HG03521 (cell line): ENCODE results near the gene VAV2.
"Not testable (repeated sequence)": the region's sequence is repeated elsewhere in the genome, so short reads cannot be mapped to it uniquely, and the experiment has no call there.

Source experiments
- ATAC-seq: cut with Tn5 transposase; IDR thresholded peaks from one replicate; pipeline ENCODE4 v1.9.1; 2021; ENCODE audit warnings: mild to moderate bottlenecking, moderate library complexity; ENCODE audit not compliant: unreplicated experiment

VAV2 gene

DNA sequence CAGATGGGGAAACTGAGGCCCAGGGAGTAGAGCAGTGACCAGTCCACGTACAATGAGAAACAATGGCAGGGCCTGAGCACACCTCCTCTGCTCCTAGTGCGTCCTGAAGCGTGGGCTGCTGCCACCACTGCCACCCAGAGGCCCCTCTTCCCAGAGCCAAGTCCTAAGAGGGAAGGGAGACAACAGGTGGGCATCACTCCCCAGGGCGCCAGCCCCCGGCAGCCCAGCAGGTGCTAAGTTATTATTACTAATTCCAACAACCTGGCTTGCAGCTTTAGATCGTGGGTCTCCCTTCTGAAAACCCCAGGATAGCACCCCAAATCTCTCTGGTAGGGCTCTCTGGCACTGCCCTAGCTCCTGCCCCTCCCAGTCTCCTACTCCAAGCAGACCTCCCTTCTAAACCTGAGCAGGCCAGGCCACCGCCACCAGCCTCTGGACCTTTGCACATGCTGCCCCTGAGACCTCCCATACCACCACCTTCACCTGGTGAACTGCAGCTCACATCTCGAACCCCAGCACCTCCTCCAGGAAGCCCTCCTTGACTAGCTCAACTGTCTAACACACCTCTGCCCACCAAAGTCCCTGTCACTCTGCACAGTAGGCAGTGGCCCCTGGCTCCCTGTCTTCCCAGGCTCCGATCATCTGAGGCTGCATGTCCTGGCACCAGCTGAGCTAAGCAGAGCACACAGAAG, 65.8 kb downstream of the VAV2 start:
- ATAC-seq, result no peak

DNA sequence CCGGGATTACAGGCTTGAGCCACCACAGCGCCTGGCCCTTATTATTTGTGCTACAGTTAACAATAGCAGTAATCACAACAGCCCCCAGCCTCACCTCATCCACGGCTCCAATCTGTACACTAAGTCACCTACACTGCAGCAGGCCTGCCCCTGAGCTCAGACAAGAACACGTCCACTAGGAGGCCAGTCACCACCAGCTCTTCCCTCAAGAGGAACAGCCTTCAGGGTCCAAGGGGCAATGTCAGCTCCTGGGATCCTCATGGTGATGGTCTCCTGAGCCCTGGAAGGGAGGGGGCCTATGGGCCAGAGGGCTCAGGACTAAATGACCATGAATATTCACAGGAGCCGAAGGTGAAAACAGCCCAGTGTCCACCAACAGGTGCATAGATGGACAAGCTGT, 67.7 kb downstream of the VAV2 start:
- no peak for ATAC-seq

DNA sequence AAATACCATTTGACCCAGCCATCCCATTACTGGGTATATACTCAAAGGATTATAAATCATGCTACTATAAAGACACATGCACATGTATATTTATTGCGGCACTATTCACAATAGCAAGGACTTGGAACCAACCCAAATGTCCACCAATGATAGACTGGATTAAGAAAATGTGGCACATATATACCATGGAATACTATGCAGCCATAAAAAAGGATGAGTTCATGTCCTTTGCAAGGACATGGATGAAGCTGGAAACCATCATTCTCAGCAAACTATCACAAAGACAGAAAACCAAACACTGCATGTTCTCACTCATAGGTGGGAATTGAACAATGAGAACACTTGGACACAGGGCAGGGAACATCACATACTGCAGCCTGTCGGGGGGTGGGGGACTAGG, 68.5 kb downstream of the VAV2 start:
- not testable (repeated sequence) for ATAC-seq

DNA sequence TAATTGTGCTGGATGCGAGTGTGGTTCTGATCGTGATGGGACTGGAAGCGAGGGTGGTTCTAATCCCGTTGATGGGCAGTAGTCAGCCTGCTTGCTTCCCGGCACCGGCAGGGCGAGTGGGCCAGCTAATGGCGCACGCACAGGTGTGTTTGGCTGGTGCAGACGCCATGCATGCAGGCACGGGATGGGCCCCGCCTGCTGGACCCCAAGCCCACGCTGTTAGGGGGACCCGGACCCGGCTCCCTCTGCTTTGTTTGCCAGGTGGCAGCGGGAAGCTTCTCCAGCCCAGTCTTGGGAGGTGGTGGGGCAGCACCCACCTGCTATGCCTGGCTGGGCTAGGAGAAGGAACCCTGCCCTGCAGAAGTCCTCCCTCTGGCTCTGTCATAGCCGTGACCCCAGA, 70.3 kb downstream of the VAV2 start:
- no peak for ATAC-seq

DNA sequence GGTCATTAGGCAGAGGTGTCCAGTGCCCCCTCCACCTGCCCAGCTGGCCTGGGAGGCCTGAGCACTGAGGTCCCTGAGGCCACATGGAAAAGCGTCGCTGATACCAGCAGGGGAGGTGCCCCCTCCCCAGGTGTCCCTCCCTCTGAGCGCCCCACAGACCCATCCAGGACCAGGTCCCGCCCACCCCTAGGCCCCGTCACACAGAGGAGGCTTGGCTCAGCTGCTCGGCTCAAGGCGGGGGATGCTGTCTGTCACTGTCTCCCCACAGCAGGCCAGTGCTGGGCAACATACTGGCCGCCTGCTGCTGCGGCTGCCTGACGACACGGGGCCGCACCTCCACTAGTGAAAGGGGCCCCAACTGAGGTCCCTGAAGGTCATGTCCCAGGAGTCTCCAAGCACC, 71.7 kb downstream of the VAV2 start:
- ATAC-seq, result no peak

DNA sequence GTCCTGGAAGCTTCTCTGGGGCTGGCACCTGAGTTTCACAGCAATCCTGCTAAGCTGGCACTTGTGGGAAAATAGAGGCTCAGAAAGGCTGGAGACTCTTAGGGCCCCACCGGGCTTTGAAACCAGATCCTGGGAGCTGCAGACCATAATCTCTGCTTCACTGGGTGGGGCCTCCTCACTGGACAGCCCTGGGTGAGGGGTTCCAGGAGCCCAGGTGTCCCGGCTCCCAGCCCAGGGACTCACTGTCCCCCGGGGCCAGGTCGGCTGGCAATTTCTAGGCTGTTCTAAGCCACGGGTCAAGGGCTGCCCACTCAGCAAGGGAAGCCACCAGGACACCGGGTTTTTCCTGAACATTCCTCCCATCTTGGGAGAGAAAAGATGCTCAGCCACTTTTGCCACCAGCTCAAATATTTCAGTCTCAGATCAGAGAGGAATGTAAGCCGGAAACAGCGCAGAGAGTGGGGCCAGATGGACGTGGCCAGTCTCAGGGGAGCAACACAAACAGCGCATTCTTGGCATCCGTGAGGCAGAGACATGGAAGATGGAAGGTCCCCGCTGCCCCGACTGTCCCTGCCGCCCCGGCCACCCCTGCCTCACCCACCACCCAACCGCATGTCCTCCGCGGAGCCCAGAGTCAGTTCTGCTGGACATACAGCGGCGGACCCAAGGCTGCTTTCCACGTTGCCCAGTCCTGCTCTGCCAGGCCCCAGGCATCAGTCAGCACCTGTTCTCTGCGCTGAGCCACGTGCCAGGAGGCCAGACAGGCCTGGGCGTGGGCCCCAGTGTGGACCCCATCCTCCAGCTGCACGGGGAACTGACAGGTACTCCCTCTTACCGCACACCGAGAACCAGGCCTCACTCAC, 72.6 kb downstream of the VAV2 start:
- no peak for ATAC-seq

DNA sequence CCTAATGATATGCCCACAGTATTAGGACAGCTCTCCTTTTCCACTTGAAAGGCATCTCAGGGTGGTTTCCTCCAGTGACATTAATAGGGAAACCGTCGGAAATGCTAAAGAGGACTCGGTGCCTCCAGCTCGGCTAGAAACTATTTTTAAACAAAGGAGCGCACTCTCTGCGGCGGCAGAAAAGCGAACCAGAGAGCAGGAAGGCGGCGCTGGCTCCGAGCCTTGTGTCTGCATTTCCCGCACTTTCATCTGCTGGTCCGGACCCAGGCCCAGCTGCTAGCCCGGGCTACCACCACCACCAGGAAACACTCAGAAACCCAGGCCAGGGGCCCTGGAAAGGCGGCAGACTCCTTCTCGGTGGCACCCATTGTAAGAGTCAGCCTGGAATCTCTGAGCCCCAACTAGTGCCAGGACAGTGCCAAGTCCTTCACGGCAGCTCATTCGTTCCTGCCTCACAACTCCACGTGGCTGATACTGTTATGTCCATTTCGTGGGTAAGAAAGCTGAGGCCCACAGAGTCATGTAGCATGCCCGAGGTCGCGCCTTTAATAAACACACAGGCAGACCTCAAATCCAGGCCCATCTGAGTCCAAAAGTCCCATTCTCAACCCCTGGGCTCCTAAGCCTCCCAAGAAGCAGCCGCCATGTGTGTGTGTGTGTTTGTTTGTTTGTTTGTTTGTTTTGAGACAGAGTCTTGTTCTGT, 73.9 kb downstream of the VAV2 start:
- no peak for ATAC-seq

DNA sequence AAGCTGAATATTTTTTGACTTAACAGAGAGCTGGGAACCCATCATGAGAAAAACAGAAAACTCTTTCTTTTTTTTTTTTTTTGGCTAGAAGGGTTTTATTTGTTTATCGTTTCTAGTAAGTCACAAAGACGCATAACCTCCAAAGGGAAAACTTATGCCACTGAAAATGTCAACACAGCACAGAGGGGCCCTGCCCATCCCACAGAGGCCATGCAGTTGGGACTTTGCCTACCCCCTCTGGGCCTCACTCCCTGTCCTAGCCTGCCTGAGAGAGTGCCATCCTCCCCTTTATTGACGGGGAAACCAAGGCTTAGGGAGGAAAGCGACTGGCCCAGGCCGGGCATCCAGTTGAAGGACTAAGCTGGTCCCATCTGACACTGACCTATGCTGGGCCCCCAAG, 74.7 kb downstream of the VAV2 start:
- no peak for ATAC-seq

DNA sequence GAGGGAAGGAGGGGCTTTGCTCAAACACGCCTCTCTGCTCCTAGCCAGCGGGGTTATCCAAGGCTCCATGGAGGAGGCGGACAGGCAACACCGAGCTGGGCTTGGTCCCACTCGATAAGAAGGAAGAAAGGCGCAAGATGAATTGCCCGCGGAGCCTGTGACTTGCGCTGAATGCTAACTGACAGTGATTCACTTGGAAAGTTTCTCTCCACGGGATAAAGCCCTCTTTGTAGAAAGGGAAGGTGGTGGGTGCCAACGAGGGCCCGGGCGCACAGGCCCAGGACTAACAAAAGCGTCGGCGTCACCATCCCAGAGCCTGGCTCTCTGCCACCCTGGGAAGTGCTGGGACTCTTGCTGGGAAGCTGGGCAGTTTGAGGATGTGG, 76.0 kb downstream of the VAV2 start:
- no peak for ATAC-seq

DNA sequence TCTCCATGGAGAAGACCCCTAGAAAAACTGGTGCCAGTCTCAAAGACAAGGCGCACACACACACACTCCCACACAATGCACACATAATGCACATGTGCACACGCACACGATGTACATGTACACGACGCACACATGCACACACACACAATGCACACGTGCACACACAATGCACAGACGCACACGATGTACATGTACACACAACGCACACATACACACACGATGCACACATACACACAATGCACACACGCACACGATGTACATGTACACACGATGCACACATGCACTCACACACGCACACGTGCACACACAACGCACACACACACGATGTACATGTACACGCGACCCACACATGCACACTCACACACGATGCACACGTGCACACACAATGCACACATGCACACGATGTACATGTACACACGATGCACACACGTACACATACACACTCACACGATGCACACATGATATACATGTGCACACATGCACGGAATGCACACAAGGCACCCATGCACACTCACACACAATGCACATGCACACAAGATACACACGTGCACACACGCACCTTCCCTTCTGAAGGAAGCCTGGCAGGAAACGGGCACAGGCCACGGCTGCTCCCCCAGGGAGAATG, 76.5 kb downstream of the VAV2 start:
- ATAC-seq, result no peak

DNA sequence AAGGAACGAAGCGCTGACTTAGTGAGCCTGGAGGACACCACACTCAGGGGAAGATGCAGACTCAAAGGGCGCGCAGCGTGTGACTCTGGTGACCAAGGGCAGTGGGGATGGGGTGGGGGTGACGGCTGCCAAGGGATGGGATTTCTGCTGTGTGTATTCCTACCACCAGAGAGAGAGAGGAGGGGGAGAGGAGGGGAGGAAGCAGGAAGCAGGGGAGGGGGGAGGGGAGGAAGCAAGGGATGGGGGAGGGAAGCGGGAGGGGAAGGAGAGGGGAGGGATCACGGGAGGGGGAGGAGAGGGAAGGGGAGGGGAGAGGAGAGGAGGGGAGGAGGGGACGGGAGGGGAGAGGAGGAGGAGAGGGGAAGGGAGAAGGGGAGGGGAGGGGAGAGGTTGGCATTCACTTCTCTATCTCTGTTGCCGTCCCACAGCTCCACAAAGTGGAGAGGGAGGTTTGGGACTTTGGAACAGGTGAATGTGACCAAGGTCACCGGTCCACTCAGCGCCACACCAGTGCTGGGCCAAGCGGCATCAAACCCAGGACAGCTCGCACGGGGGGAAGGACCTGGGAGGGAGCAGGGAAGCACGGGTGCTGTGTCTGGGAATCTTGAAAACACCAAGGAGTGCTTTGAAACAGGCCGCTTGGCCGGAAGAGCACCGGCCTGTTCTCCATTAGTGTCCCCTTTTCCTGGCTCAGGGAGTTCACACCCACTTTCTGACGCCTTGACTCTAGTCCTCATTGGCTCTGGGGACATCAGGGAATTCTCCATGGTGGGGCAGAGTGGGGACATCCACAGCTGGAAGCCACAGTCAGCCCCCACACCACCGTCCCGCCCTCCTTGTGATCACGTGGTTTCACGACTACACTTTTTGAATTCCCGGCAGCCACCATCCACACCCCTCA, 77.4 kb downstream of the VAV2 start:
- no peak for ATAC-seq

DNA sequence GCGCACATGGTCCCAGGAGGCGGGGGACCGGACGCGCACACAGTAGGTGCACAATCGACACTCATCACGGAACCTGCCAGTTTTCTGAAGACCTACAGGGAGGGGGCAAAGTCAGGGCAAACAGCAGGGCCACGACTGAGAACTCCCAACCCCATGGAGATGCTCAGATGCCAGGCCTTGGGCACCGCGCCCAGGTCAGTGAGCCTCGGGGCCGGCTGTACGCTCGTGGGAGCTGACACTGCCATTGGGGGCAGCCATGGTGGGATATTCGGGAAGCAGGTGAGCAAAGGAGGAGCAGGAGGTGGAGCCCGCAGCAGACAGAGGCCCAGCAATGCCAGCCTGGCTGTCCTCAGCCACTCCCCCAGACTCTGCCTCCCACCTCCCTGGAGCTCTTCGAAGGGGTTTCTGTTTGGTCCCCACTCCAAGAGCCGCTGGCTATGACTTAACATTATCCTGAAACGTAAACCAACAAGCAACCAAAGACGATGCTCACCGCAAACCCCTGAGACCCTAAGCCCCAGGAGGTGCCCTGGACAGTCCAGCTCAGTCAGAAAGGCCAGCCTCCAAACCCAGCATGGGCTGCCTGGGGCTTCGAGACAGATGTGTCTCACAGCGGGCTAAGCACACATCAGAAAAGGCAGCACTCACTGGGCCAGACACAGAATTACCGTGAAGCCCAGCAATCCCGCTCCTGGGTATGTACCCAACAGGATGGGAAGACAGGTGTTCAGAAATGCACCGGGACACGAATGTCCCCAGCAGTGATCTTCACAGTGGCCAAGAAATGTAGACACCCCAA, 78.4 kb downstream of the VAV2 start:
- no peak for ATAC-seq

DNA sequence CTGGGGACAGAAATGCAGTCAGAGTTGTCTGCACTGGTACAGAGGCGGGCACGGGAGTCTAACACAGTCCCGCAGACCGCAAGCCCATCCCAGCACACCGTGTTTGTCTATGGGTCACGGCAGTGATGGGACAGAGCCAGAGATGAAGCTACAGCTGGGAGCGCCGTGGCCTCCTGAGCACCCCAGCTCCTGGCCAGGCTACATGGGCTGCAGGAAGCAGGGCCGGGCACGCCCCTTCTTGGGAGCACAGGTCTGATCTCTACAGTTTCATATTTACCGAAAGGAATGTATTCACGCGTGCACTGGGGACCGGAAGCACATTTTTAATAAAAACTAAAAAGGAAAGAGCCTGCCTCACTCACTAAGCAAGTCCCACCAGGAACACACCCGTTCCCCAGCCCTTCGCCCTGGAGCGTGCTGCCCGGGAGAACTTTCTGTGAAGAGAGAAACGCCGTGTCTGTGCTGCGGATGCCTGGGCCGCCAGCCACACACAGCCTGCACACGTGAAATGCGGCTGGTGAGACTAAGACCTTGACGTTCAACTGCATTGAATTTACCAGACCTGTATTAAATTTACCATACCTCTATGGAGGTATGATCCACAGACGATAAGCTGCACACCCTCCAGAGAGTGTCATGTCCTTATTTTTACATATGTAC, 81.1 kb downstream of the VAV2 start:
- no peak for ATAC-seq

DNA sequence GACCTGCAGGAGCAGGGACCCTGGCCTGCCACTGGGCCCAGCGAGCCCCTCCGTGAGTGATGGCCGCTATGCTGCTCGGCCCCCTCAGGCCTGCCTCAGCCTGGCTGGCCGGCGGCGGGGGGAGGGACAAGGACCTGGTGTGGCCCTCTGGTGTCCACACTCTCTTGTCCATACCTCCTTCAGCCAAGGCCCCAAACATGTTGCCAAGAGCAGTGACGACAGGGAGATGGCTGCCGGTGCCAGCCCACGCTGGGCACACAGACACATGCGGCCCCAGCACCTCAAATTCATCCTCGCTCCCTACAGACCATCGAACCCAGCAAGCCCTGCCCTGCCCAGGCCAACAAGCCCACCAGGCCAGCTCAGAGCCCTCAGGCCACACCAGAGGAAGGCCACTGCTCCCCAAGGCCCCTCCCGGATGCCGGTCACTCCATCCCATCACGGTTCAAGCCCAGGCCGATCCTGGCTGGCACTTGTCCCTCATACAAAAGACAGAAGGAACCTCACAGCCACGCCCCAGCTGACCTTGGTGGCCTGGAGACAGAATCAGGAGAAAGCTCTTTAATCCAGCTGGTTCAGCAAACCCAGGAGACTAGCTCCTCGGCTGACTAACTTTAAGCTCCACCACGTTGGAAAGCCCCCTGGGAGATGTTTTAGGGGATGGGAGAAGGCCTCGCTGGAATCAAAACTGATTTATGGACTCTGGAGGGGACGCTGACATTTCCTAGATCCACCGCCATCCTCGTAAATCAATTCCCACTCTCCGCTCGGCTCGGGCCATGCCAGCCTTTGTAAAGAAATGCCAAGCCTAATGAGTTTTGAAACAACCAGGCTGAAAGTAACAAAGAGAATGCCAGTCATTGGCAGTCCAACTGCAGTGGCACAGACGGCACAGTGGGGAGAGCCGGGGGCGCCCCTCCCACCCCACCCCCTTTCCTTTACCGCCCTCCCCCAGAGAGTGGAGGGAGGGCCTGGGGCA, 84.9 kb downstream of the VAV2 start:
- ATAC-seq, result no peak

DNA sequence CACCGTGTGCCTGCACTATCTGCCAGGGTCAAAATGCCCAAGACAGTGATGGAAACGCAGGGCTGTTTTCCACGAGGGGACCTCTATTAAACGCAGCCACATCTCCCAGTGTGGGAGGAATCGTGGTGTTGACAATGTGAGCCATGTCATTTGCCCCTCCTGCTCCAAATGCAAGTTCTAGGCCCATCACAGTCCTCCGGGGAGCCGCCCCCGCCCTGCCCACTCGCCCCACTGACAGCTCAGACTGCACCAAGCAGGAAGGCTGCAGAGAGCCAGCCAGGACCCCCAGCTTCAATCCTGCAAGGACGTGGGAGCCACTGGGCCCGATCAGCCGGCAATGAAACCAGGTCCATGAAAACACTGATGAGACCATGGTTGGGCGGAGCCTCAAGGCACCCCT, 85.9 kb downstream of the VAV2 start:
- no peak for ATAC-seq

DNA sequence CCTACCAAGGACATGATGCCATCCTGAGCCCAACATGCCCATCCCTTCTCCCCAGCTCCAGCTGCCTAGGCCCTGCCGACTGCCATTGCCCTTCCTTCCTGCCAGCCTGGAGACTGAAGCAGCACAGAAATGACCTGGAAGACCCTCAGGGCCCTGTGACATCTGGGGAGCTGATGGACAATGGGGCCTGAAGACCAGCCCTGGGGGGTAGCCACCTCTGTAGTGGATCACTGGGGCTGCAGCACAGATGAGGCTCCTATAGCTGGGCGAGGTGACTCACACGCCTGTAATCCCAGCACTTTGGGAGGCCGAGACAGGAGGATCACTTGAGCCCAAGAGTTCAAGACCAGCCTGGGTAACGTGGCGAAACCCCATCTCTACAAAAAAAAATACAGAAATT, 86.6 kb downstream of the VAV2 start:
- no peak for ATAC-seq

DNA sequence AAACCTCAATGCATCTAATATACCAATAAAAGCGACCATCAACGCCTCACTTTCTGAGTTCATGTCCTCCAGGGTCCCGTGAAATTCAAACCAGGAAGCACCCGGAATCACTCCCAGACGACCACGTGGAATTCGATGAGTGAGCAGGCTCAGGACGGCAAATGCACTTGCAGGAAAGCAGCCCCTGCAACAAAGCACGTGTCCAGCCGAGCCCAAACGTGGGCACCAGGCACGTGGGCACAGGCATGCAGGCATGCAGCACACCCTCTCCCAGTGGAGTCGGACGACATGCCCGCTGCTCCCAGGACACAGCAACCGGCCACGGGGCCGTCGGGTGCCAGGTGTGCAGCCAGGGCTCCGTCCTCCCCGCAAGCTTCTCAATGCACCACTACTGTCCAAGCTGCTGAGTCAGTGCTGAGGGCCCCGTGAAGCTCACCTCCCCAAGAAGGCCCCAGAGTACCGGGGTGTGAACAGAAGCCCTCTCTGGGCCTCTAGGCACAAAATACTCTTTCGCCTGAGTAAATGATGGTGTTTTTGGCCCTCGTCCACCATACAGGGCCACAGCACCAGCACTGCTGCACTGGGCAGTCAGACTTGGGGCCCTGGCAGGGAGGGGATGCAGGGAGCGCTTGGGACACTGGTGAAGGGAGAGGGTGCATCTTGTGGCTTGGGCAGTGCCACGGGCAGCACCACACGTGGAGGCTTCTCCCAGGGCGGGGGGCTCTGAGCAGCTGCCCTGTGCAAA, 87.6 kb downstream of the VAV2 start:
- ATAC-seq, result no peak
